Activated CD8-positive, alpha-beta memory T cell treated with anti-CD3 and anti-CD28 coated beads, Interleukin-2, amount 50 U/mL, for 48 hours (primary cell): Measurements from ENCODE around the gene ATP8B3.

ENCODE experiments used
- DNase-seq: peaks from one replicate; pipeline ENCODE4 v3.0.0-alpha.2; 2020

Gene ATP8B3

DNA sequence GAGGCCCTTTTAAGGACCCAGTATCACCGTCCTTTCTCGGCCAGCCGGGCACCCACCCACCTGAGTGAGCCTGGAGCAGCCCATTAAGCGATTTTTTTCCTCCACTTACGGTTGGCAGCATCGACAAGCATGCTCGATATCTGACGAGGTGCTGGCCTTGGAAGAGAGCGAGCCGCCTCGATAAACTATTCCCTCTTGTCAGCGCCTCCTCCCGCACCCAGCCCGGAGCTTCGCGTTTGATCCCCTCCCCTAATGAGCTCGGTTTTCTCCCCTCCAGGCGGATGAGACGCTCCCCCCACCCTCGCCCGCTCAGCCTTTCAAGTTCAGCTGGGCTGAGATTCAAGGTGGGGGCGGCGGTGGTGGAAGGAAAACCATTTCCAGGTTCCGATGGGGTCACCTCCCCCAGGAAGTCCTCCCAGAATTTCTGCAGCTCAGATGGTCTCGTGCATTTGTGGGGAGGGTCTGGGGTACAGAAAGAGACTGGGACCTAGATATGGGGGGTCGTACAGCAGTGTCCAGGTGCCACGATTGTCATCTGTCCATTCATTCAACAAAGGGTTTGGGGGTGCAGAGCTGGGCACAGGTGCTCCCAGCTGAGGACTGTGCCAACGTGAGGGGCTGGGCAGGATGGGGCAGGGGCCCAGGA, 77.6 kb downstream of the ATP8B3 start:
- no peak for DNase-seq
